Activated CD4-positive, alpha-beta T cell treated with anti-CD3 and anti-CD28 coated beads, Interleukin-2, amount 50 U/mL, for 4 hours (primary cell): Measurements from ENCODE around the gene MTR.
A peak's percentile ranks its signal among the peaks of the same experiment; 100 is the strongest.

ENCODE experiments used
- DNase-seq, 2 experiments: peaks; one replicate each; pipeline ENCODE4 v3.0.0-alpha.2; 2020

MTR gene

GRCh38 chr1:236795035-236795756 lies at the start of gene MTR:
TSS of gene MTR (plus strand) at chr1:236795292. CDS start at chr1:236795704, 412 bp downstream.
- peak; percentile 96 for DNase-seq

- no peak for DNase-seq
Measured at GRCh38 chr1:236746785-236747184, 48.3 kb upstream of the MTR start.

- no peak for DNase-seq
Measured at GRCh38 chr1:236747311-236747985, 47.6 kb upstream of the MTR start.

- no peak for DNase-seq
Measured at GRCh38 chr1:236748268-236748870, 46.7 kb upstream of the MTR start.

- DNase-seq = no peak
Measured at GRCh38 chr1:236750928-236751327, 44.2 kb upstream of the MTR start.

GRCh38 chr1:236751385-236751784 lies 43.7 kb upstream of the MTR start:
- DNase-seq = no peak

GRCh38 chr1:236751935-236752334 lies 43.2 kb upstream of the MTR start:
- no peak for DNase-seq

GRCh38 chr1:236753516-236753915 lies 41.6 kb upstream of the MTR start:
- DNase-seq = no peak

GRCh38 chr1:236753964-236754363 lies 41.1 kb upstream of the MTR start:
- no peak for DNase-seq

GRCh38 chr1:236754525-236755210 lies 40.4 kb upstream of the MTR start:
- no peak for DNase-seq

GRCh38 chr1:236757640-236758039 lies 37.5 kb upstream of the MTR start:
- DNase-seq = no peak

- no peak for DNase-seq
Measured at GRCh38 chr1:236759252-236759859, 35.7 kb upstream of the MTR start.

- DNase-seq = no peak
Measured at GRCh38 chr1:236760480-236760879, 34.6 kb upstream of the MTR start.

- DNase-seq = no peak
Measured at GRCh38 chr1:236760986-236761385, 34.1 kb upstream of the MTR start.

GRCh38 chr1:236761397-236762132 lies 33.5 kb upstream of the MTR start:
- DNase-seq = no peak

GRCh38 chr1:236762410-236762809 lies 32.7 kb upstream of the MTR start:
- no peak for DNase-seq

- no peak for DNase-seq
Measured at GRCh38 chr1:236765831-236766230, 29.3 kb upstream of the MTR start.

GRCh38 chr1:236766506-236766905 lies 28.6 kb upstream of the MTR start:
- DNase-seq = no peak

GRCh38 chr1:236767276-236767675 lies 27.8 kb upstream of the MTR start:
- no peak for DNase-seq

GRCh38 chr1:236768601-236769000 lies 26.5 kb upstream of the MTR start:
- DNase-seq = no peak

- no peak for DNase-seq
Measured at GRCh38 chr1:236773919-236774318, 21.2 kb upstream of the MTR start.

- no peak for DNase-seq
Measured at GRCh38 chr1:236774926-236775325, 20.2 kb upstream of the MTR start.
